ENCODE results near the gene ERP44.
"Not testable (repeated sequence)": the region's sequence is repeated elsewhere in the genome, so short reads cannot be mapped to it uniquely, and the experiment has no call there.

- TF ChIP-seq CTCF, EZH2 (IDR thresholded peaks at IDR 0.05): not testable (repeated sequence)
These were observed 30.8 kb downstream of the ERP44 start for GRCh38 chr9:100067990-100068389.
